WTC11 (cell line): ENCODE measurements around the gene ZGLP1. TPM values are rescaled to one million over a fixed set of nuclear protein-coding genes. Genes with fewer than 3 reads are reported as not detected.

ENCODE experiments used
- ATAC-seq: fragments of 200-7000 bp; cut with Tn5 transposase; 2 replicates; pipeline ENCODE4 v1.10.0; 2021; ENCODE audit warnings: mild to moderate bottlenecking, moderate library complexity
- CTCF ChIA-PET: fragments of 300-600 bp; sonication (Branson Sonifier 250); formaldehyde crosslinking; loops from one replicate; lab custom pipeline; 2021; ENCODE audit warnings: antibody characterized with exemption; lab: Charles Lee
- POLR2A ChIA-PET: fragments of 350-600 bp; sonication (Branson Sonifier 250); formaldehyde crosslinking; loops from one replicate; lab custom pipeline; 2021; ENCODE audit warnings: antibody characterized with exemption; lab: Charles Lee
- DNase-seq: peaks from one replicate; pipeline ENCODE4 v3.0.0; 2021; ENCODE audit warnings: low spot score
- H3K27ac Mint-ChIP-seq: 2 replicates; pipeline ENCODE4 v1.8.0; 2021; ENCODE audit warnings: mixed read lengths
- H3K27me3 Mint-ChIP-seq: 2 replicates; pipeline ENCODE4 v1.8.0; 2021; ENCODE audit warnings: low read depth, mild to moderate bottlenecking, moderate library complexity, mixed read lengths
- H3K36me3 Mint-ChIP-seq: 2 replicates; pipeline ENCODE4 v1.8.0; 2021; ENCODE audit warnings: mixed read lengths
- H3K4me1 Mint-ChIP-seq: 2 replicates; pipeline ENCODE4 v1.8.0; 2022; ENCODE audit warnings: mixed read lengths
- H3K4me3 Mint-ChIP-seq: 2 replicates; pipeline ENCODE4 v1.8.0; 2021; ENCODE audit warnings: mild to moderate bottlenecking, moderate library complexity, mixed read lengths
- H3K9me3 Mint-ChIP-seq: 2 replicates; pipeline ENCODE4 v1.8.0; 2021; ENCODE audit warnings: mixed read lengths
- ATF2 ChIP-seq: sonication (generic); formaldehyde crosslinking; IDR thresholded peaks from 2 replicates; pipeline ENCODE4 v1.8.1; 2022; ENCODE audit warnings: low read depth, missing genetic modification reagents, borderline replicate concordance
- CTCF ChIP-seq: fragments of 200-600 bp; IDR thresholded peaks from 2 replicates; pipeline ENCODE4 v1.8.0; 2022; ENCODE audit warnings: antibody characterized with exemption
- ERG ChIP-seq: fragments of 250-450 bp; sonication (Bioruptor Pico); IDR thresholded peaks from 2 replicates; pipeline ENCODE4 v1.8.0; 2021; ENCODE audit warnings: mild to moderate bottlenecking
- FOXP1 ChIP-seq: sonication (generic); formaldehyde crosslinking; IDR thresholded peaks from 2 replicates; pipeline ENCODE4 v1.8.0; 2022; ENCODE audit warnings: missing genetic modification reagents, mild to moderate bottlenecking, moderate library complexity, borderline replicate concordance
- GRHL2 ChIP-seq: fragments of 250-450 bp; sonication (Bioruptor Pico); IDR thresholded peaks from 2 replicates; pipeline ENCODE4 v1.8.0; 2022; ENCODE audit warnings: mild to moderate bottlenecking, moderate library complexity; ENCODE audit not compliant: insufficient replicate concordance, severe bottlenecking
- HMGA2 ChIP-seq: fragments of 250-450 bp; sonication (Bioruptor Pico); IDR thresholded peaks from 2 replicates; pipeline ENCODE4 v1.4.0; 2021; ENCODE audit warnings: mild to moderate bottlenecking, moderate library complexity
- IRF2 ChIP-seq: sonication (generic); formaldehyde crosslinking; IDR thresholded peaks from 2 replicates; pipeline ENCODE4 v1.8.0; 2022; ENCODE audit warnings: low read depth, missing genetic modification reagents, borderline replicate concordance
- MXD4 ChIP-seq: fragments of 250-450 bp; sonication (Bioruptor Pico); IDR thresholded peaks from 2 replicates; pipeline ENCODE4 v1.8.0; 2021; ENCODE audit warnings: mild to moderate bottlenecking, moderate library complexity, borderline replicate concordance
- OVOL2 ChIP-seq: fragments of 250-450 bp; sonication (Bioruptor Pico); IDR thresholded peaks from 2 replicates; pipeline ENCODE4 v1.9.0; 2021; ENCODE audit warnings: mild to moderate bottlenecking, borderline replicate concordance
- PRDM15 ChIP-seq: sonication (generic); formaldehyde crosslinking; IDR thresholded peaks from 2 replicates; pipeline ENCODE4 v1.8.0; 2022; ENCODE audit warnings: missing genetic modification reagents
- RORB ChIP-seq: fragments of 250-450 bp; sonication (Bioruptor Pico); IDR thresholded peaks from 2 replicates; pipeline ENCODE4 v1.9.0; 2021; ENCODE audit warnings: mild to moderate bottlenecking
- total RNA-seq: library from RNA; stranded (reverse); gene quantifications from 3 replicates; pipeline ENCODE4 v1.2.3, GENCODE V29; 2021

The ZGLP1 gene
- total RNA-seq, 1 experiment from 2014 or later: 5.9 TPM

GRCh38 chr19:10325732-10326131 is 16.1 kb upstream of the ZGLP1 start (continued):
- TF ChIP-seq PRDM15 (CRISPR knock-in tag) (no peak), CTCF (no peak), RORB (CRISPR knock-in tag) (no peak), ATF2 (CRISPR knock-in tag) (no peak), MXD4 (no peak)

GRCh38 chr19:10321874-10322835 is 12.5 kb upstream of the ZGLP1 start:
- ChIA-PET CTCF (no interaction called here), POLR2A (interaction anchor here (1.3 kb wide), 1 partner anchor 31 kb away, joined by 3 read pairs; no protein-coding TSS in a partner anchor)
- no peaks in the 10 kb centered on the region for H3K9me3 Mint-ChIP-seq
- ATAC-seq: no peak
- H3K4me3 Mint-ChIP-seq: no peak overlapping the region
- no peak for TF ChIP-seq HMGA2
- no peak for TF ChIP-seq FOXP1
- TF ChIP-seq ERG (CRISPR knock-in tag): no peak
- TF ChIP-seq RORB (CRISPR knock-in tag): no peak
- no peak for TF ChIP-seq PRDM15 (CRISPR knock-in tag)
- no peak for TF ChIP-seq OVOL2 (CRISPR knock-in tag)
- no peak for TF ChIP-seq IRF2 (CRISPR knock-in tag)
- no peak for TF ChIP-seq GRHL2 (CRISPR knock-in tag)
- TF ChIP-seq, all 79 proteins: peak for 0
- H3K27ac Mint-ChIP-seq: 0 out of 2 replicates have a peak overlapping the region, but pooled peaks have one; percentile 29
- peaks cover 26% of the 10 kb centered on the region for H3K36me3 Mint-ChIP-seq
- H3K27me3 Mint-ChIP-seq: no peaks in the 10 kb centered on the region
- no peaks in the 10 kb centered on the region for H3K4me1 Mint-ChIP-seq
- DNase-seq: no peak
